Endodermal cell (in vitro differentiated cells): ENCODE data around the gene MTA2. TPM values are rescaled to one million over a fixed set of nuclear protein-coding genes. Genes with fewer than 3 reads are reported as not detected.

Experiments
- DNase-seq: peaks from one replicate; pipeline ENCODE4 v3.0.0-alpha.2; 2017
- H3K27ac ChIP-seq: 2 replicates; pipeline ENCODE4 v1.5.1; 2013; ENCODE audit warnings: mild to moderate bottlenecking, low read depth, low read length, moderate library complexity
- H3K27me3 ChIP-seq: 2 replicates; pipeline ENCODE4 v1.6.1; 2013; ENCODE audit warnings: mild to moderate bottlenecking, low read length, moderate library complexity; ENCODE audit not compliant: insufficient read depth, control insufficient read depth, poor library complexity, severe bottlenecking
- H3K36me3 ChIP-seq: 2 replicates; pipeline ENCODE4 v1.7.0; 2013; ENCODE audit warnings: mild to moderate bottlenecking, low read length, moderate library complexity; ENCODE audit not compliant: control insufficient read depth, insufficient read depth
- H3K4me1 ChIP-seq: one replicate; pipeline ENCODE4 v1.7.0; 2013; ENCODE audit warnings: low read length; ENCODE audit not compliant: control insufficient read depth, insufficient read depth
- H3K4me3 ChIP-seq: 2 replicates; pipeline ENCODE4 v1.5.1; 2013; ENCODE audit warnings: mild to moderate bottlenecking, low read length, moderate library complexity
- H3K9ac ChIP-seq: 2 replicates; pipeline ENCODE4 v1.6.1; 2013; ENCODE audit warnings: mild to moderate bottlenecking, low read length, moderate library complexity; ENCODE audit not compliant: poor library complexity, severe bottlenecking; ENCODE audit errors: extremely low read depth
- H3K9me3 ChIP-seq: 2 replicates; pipeline ENCODE4 v1.6.1; 2013; ENCODE audit warnings: mild to moderate bottlenecking, low read length, moderate library complexity; ENCODE audit not compliant: control insufficient read depth
- H3K27ac Mint-ChIP-seq: 2 replicates; pipeline ENCODE4 v1.8.0; 2020; ENCODE audit warnings: mixed read lengths
- H3K27me3 Mint-ChIP-seq: 2 replicates; pipeline ENCODE4 v1.8.0; 2021; ENCODE audit warnings: mild to moderate bottlenecking, mixed read lengths; ENCODE audit not compliant: insufficient read depth
- H3K36me3 Mint-ChIP-seq: 2 replicates; pipeline ENCODE4 v1.8.0; 2020; ENCODE audit warnings: low read depth, mixed read lengths
- H3K4me1 Mint-ChIP-seq: 2 replicates; pipeline ENCODE4 v1.8.0; 2020; ENCODE audit warnings: mixed read lengths
- H3K4me3 Mint-ChIP-seq: 2 replicates; pipeline ENCODE4 v1.8.0; 2020; ENCODE audit warnings: mild to moderate bottlenecking, moderate library complexity, mixed read lengths
- H3K9me3 Mint-ChIP-seq: 2 replicates; pipeline ENCODE4 v1.8.0; 2020; ENCODE audit warnings: mild to moderate bottlenecking, mixed read lengths
- WGBS, 2 experiments: methylation state at CpG; one replicate each; pipeline versions ENCODE4 v1.1.5 to v1.1.7; 2013; ENCODE audit warnings: missing lambda C conversion rate in 2 of 2, mixed read lengths in 1 of 2; ENCODE audit not compliant: insufficient coverage in 1 of 2, insufficient read length in 1 of 2; 5-methylcytosine and 5-hydroxymethylcytosine counted together
- total RNA-seq, 2 donors: library from RNA; stranded (reverse); fragmentation: NEBNext Ultra II Directional in 1 of 2; extraction: Animal tissue kit (Norgen Biotek cat#: 25700) in 1 of 2; gene quantifications; 2 replicates in 1 of 2; 3 replicates in 1 of 2; pipeline ENCODE4 v1.2.1, GENCODE V29; 2021
- TF ChIP-seq, protein P1 (sequence below): fragments of 200-600 bp; sonication (generic); conservative IDR thresholded peaks from 2 replicates; pipeline ENCODE4 v1.5.0; 2021; ENCODE audit warnings: antibody characterized with exemption, mild to moderate bottlenecking

Gene MTA2
- total RNA-seq, 2 donors from 2014 or later = 131 to 155 TPM

GRCh38 chr11:62579252-62579651 lies 22.4 kb downstream of the MTA2 start:
- WGBS, 2 experiments = 95 to 100% methylated on average over 1 of the region's 2 CpGs
- peaks cover 50% of the 10 kb centered on the region for H3K36me3 ChIP-seq
- H3K27me3 Mint-ChIP-seq = no peaks in the 10 kb centered on the region
- peaks cover 3% of the 10 kb centered on the region for H3K9me3 Mint-ChIP-seq
- no peak overlapping the region for H3K4me3 ChIP-seq
- H3K4me1 Mint-ChIP-seq = peaks cover 8% of the 10 kb centered on the region
- DNase-seq = no peak
- H3K9me3 ChIP-seq = peaks cover 4% of the 10 kb centered on the region
- TF ChIP-seq, protein P1, sequence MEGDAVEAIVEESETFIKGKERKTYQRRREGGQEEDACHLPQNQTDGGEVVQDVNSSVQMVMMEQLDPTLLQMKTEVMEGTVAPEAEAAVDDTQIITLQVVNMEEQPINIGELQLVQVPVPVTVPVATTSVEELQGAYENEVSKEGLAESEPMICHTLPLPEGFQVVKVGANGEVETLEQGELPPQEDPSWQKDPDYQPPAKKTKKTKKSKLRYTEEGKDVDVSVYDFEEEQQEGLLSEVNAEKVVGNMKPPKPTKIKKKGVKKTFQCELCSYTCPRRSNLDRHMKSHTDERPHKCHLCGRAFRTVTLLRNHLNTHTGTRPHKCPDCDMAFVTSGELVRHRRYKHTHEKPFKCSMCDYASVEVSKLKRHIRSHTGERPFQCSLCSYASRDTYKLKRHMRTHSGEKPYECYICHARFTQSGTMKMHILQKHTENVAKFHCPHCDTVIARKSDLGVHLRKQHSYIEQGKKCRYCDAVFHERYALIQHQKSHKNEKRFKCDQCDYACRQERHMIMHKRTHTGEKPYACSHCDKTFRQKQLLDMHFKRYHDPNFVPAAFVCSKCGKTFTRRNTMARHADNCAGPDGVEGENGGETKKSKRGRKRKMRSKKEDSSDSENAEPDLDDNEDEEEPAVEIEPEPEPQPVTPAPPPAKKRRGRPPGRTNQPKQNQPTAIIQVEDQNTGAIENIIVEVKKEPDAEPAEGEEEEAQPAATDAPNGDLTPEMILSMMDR = no peak
- no peak overlapping the region for H3K27ac Mint-ChIP-seq
- no peaks in the 10 kb centered on the region for H3K27me3 ChIP-seq
- peaks cover 2% of the 10 kb centered on the region for H3K4me1 ChIP-seq
- H3K4me3 Mint-ChIP-seq = no peak overlapping the region
- peaks cover 47% of the 10 kb centered on the region for H3K36me3 Mint-ChIP-seq
- no peak overlapping the region for H3K9ac ChIP-seq
- H3K27ac ChIP-seq = no peak overlapping the region

GRCh38 chr11:62578541-62578940 lies 23.1 kb downstream of the MTA2 start:
- DNase-seq = no peak
- H3K36me3 ChIP-seq = peaks cover 45% of the 10 kb centered on the region
- TF ChIP-seq, protein P1 = no peak
- Mint-ChIP-seq H3K27me3 (no peaks in the 10 kb centered on the region), H3K9me3 (no peaks in the 10 kb centered on the region), H3K36me3 (peaks cover 40% of the 10 kb centered on the region), H3K4me1 (peaks cover 8% of the 10 kb centered on the region), H3K4me3 (no peak overlapping the region), H3K27ac (no peak overlapping the region)
- no peak overlapping the region for H3K4me3 ChIP-seq
- H3K27me3 ChIP-seq = no peaks in the 10 kb centered on the region
- no peak overlapping the region for H3K27ac ChIP-seq
- 95 to 97% methylated on average over 9 to 11 of the region's 11 CpGs for WGBS, 2 experiments
- H3K9ac ChIP-seq = no peak overlapping the region
- peaks cover 2% of the 10 kb centered on the region for H3K4me1 ChIP-seq
- H3K9me3 ChIP-seq = peaks cover 2% of the 10 kb centered on the region

DNA sequence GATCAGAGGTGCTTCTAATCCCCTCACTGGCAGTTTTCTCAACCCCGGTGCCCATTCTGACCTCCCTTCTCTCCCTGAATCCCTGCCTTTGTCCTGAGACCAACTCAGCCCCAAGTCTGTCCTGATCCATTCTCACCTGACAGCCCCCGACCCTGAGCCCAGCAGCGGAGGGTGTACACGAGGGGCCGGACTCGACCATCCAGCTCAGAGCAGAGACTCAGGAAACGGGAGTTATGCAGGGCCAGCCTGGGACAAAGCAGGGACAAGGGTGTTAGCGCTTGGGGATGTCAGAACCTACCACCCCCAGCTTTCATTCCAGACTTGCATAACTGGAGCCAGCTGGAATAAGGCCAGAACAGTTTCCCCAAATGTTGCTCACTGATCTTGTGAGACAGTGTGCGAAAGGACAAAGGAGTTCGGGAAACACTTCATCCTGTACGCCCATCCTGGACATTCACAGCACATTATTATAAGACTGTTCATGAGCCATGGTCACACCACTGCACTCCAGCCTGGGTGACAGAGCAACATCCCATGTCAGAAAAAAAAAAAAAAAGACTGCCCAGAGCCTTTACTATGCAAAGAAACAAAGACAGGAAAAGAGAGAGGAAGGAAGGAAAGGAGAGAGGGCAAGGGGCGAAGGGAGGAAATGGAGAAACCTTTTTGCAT lies 24.5 kb downstream of the MTA2 start:
- Histone ChIP-seq H3K27ac (no peak overlapping the region), H3K4me1 (peaks cover 2% of the 10 kb centered on the region), H3K36me3 (peaks cover 43% of the 10 kb centered on the region), H3K9ac (no peak overlapping the region), H3K27me3 (no peaks in the 10 kb centered on the region), H3K9me3 (no peaks in the 10 kb centered on the region), H3K4me3 (no peak overlapping the region)
- Mint-ChIP-seq H3K27me3 (no peaks in the 10 kb centered on the region), H3K36me3 (peaks cover 45% of the 10 kb centered on the region), H3K4me3 (no peak overlapping the region), H3K27ac (no peak overlapping the region), H3K4me1 (peaks cover 17% of the 10 kb centered on the region), H3K9me3 (no peaks in the 10 kb centered on the region)
- WGBS, 2 experiments = 91 to 95% methylated on average over 8 to 12 of the region's 12 CpGs
- no peak for DNase-seq
- TF ChIP-seq, protein P1 = no peak
